GM21423 (cell line): ENCODE measurements around the gene BRD3OS.
"Not testable (repeated sequence)": the region's sequence is repeated elsewhere in the genome, so short reads cannot be mapped to it uniquely, and the experiment has no call there.

ENCODE experiments used
- ATAC-seq: cut with Tn5 transposase; IDR thresholded peaks from one replicate; pipeline ENCODE4 v1.9.1; 2021; ENCODE audit warnings: mild to moderate bottlenecking, moderate library complexity; ENCODE audit not compliant: unreplicated experiment

BRD3OS gene

DNA sequence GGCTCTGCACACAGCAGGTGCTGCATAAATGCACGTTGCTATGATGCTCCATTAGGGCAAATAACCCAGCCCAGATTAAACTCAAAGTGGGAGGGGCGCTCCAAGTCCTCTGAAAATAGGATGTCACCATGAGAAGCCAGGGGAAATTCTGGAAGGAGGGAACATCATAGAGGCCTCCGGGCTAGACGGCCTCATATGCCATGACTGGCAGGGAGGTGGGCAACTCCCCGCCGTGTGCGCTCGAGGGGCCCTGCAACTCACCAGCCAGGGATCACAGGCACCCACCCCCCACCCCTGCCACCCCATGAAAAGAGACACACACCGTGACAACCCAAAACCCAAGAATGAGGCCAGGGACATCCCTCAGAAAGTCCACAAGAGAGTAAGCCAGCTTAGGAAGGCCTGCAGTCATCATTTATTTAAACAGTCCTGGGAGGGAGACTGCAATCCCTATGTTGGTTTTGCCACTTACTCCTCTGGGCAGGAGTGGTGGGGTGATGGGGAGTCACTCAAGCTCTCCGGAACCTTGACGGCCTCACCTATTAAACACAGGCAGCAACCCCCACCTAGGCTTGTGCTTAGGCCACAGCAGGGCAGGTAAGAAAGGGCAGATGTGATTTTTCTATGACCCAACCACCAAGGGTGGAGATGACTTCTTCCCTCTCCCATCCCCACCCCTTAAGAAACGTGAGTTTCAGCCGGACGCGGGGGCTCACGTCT is 37.2 kb upstream of the BRD3OS start:
- ATAC-seq: no peak

DNA sequence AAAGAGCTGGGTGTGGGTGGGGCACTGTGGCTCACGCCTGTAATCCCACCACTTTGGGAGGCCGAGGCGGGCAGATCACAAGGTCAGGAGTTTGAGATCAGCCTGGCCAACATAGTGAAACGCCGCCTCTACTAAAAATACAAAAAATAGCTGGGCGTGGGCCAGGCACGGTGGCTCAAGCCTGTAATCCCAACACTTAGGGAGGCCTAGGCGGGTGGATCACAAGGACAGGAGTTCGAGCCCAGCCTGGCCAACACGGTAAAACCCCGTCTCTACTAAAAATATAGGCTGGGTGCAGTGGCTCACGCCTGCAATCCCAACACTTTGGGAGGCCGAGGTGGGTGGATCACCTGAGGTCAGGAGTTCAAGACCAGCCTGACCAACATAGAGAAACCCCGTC is 36.5 kb upstream of the BRD3OS start:
- not testable (repeated sequence) for ATAC-seq

DNA sequence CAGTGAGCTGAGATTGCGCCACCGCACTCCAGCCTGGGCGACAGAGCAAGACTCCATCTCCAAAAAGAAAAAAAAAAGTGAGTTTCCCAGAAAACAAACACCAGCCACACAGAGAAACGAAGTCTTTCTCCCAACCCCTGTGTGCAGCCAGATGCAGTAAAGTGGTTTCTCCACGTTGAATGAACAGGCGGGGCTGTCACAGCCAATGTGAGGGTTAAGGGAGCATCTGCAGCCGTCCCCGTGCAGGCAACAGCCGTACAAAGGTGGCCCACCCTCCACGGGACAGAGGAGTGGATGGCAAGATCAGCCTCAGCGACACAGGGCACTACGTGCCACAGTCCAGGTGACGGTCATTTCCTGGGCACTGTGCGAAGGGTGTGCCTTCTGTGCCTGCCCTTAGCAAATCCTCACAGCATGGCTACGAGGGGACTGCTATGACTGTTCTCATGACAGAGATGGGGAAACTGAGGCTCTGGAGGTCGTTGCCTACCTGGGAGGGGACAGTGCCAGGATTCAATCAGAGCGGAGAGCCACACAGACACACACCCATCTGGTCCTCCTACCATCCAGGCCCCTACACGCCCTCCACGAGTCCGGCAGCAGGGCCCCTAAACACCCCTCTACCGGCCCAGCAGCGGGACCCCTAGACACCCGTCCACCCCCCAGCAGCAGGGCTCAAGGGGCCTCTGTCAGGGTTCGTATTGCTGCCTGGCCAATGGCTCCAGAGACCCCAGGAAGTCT is 35.5 kb upstream of the BRD3OS start:
- ATAC-seq: no peak

DNA sequence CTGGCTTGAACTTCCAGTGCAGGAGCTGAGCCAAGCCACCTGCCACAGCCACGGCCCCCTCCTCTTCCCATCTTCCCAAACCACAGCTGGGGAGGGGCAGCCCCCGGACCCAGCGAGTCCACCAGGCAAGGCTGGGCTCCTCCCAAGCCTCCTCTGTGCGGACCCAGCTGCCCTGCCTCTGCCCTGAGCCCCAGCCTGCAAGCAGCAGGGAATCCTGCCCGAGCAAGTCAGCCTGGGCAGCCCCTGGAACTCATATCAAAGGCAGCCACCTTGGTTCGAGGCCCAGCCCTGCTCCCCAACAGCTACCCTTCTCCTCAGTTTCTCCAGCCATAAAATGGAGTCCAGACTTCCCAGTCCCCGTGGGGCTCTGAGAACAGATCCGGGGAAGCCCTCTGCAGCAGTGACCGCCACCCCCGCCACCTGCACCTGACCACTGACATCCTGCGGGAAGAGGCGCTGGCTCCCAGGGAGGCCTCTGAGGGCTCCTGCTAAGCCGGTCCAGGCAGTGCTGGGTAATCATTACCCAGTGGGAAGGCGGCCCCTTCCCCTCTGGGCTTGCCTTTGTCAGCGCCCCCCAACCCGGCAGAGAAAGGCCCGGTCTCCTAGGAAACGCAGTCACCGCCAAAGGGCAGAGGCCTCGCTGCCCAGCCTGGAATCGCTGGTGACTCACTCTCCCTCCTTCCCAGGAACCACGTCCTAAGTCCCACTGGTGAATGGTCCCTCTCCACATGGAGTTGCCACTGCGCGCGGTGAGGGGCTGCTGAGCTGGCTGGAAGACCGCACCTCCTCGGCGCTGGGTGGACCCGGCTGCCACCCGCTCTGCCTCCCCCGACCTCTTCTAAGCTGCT is 34.7 kb upstream of the BRD3OS start:
- ATAC-seq: no peak

DNA sequence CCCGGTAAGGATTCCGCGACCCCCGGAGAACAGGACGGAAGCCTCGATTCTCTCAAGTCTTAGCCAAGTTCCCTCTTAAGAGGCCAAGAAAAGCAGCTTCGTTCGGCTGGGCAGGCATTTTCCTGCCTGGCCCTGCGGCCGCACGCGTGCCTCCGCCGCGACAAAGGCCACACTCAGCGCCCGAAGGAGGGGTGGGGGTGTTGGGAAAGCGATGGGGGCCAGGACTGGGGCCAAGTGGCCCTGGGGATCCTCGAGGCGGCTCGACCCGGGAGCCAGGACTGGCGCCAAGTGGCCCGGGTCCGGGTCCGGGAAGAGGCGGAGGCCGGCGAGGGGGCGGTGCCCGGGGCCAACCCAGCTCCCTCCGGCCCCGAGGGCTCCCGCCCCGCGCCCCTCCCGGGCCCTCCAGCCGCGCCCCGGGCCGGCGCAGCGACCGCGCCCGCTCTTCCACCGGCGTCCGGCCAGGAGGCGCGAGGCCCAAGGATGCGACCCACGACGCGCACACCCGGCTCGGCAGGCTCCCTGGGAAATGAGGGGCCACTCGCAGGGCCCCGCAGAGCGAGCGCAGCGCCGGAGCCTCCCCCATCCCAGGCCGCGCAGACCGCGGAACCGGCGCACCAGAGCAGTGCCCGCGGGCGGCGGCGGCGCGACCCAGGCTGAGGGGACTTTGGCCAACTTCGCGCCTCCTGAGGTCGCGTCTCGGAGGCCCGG is 33.9 kb upstream of the BRD3OS start:
- peak; percentile 10 for ATAC-seq

DNA sequence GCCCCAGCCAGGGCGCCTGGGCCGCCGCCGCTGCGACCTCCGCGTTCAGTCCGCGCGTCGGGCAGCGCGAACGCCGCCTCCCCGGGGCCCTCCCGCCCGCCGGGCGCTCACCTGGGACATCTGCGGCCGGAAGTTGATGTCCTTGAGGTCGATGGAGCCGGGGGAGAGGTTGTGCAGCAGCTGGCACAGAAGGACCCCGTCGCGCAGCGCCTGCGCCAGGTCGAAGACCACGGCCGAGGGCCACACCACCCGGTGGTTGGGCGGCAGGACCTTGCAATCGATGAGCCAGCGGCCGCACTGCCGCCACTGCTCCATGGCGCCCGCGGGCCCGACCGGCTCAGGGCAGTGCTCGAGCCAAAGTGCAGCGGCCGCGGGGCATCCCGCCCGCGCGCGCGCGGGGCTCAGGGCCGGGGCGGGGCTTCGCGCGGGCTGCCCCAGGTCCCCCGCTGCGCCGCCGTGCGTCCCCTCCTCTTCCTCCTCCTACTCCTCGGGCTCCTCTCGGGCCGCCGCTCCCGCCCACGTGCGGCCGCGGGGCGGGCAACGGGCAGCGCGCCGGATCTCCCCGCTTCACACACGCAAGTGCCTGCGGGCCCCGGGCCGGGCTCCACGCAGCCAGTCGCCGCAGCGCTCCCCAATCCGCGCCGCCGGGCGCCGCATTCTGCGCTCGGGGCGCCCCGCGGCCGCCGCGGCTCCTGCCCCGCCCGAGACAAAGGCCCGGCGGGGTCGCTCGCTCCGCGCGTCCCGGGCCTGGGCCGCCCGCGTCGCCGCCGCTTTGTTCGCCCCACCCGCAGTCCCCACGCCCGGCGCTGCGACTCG is 33.1 kb upstream of the BRD3OS start, which contains the start of gene VAV2:
Gene VAV2, minus strand, starts transcription at position 361 of the 816 bp plus-strand sequence. Its CDS starts 46 bp downstream, at position 315.
- peak; percentile 41 for ATAC-seq

DNA sequence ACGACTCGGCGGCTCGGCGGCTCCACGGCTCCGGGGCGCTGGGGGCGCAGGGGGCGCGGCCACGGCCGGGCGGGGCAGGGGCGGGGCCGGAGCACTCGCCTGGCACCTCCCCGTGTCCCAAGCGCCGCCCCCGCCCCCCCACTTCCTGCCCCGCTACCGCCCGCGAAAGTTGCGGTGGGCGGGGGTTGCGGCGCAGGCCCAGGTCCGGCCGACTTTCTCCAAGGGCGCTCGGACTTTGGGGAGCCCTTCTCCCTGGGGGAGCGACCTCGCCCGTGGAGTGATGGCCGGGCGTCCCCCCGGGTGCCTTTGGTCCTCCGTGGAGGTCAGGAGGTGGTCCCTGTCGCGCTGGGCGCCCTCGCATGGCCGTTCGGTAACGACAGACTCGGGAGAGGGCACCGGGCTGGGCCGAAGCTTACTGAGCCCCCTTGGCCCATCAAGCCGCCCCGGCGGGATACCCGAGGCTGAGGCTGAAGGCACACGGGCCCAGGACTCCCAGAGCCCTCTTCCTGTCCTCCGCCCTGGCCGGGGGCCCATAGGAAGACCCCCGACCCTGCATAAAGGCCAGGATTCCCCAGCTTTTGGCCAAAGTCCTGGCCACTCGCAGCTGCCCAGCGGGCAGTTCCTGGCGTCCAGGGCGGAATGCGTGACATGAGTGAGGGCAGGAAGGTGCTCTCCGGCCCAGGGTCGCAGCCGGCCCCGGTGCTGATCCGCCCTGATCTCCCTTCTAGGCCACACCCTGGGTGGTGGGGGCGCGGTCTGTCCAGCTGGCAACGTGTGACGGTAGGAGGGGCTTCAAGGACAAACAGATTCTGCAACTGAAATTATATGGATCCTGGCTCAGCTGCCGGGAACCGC is 32.3 kb upstream of the BRD3OS start:
- ATAC-seq: peak; percentile 43

DNA sequence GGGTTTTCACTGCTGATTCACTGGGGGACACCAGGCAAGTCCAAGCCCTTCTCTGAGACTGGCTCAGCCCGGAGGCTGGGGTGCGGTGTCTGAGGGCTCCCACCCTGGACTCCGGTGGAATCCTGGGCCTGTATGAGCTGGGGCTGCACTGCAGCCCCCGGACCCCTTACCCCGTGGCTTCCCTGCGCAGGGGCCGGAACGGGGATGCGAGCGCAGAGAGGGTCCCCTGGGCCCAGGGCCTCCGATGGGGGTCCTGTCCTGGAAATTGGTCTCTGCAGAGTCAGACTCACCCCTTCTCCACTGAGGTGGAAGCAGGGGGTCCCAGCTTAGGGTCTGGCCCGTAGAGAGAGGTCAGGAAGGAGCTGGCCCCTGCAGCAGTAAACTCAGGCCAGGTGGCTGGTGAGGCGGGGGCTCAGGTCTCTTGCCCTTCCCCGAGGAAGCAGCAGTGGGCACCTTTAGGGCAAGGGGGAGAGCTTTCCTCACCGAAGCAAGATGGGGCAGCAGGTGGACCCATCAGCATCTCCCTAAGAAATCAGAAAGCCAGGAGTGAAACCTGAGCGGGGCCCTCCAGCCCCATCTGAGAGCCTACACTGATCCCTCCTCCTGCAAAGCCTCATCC is 31.5 kb upstream of the BRD3OS start:
- no peak for ATAC-seq

DNA sequence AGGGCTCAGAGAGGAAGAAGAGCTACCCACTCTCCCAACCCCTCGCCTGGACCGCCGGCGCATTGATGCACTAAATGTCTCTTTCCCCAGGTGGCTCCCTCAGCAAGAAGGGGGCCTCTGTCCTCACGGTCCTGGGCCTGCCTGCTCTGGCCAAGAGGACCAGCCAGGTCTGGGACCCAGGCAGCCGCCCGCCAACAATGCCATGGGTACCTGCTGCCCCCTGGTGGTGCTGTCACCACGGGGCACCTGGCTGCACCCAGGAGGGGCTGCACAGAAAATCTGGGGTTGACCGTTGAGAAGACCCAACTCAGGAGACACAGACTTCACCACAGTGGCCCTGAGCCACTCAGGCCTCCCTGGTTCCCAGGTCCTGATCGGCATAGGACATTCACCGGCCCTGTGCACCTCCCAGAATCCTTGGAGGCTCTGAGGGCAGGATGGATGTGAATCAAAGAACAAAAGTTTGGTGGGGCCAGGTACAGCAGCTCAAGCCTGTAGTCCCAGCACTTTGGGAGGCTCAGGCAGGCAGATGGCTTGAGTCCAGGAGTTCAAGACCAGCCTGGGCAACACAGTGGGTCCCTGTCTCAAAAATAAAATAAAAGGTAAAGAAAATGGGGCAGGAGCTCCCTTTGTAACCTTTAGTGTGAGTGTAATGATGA is 30.8 kb upstream of the BRD3OS start:
- ATAC-seq: no peak

DNA sequence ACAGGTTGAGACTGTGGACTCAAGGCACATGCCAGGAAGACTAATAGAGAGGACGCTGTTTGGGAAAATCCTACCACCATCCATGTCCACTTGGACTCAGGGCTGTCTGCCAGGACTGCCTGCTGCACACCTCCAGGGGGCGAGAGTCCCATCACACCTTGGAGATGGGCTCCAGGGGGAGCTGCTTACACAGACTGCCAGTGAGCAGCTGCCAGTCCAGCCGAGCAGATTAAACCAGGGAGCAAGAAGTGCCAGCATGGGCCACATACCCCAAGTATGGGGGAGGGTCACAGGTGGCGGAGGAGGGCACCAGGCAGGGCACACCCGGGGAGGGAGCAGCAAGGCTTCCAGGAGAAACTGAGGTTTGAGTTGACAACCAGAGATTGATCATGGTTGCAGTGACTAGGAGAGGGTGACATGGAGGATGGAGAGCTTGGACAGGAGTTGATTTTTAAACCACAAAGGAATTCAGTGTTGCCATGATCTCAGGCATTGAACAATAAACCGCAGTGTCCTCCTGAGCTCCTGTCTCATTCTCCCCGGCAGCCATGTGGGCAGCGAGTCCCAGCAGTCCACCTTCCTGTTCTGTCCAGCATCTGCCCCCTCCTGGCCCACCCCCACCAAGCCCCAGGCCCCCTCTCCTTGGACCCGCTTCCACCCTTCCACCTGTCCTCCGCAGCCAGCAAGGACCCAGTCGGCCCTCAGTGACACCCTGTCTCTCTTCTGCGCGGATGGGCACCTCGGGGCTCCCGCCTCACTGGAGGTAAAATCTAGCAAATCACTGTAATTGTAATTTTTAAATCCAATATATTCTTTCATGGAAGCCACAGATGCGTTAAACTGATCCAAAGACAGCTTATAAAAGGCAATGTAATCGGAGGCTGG is 30.0 kb upstream of the BRD3OS start:
- ATAC-seq: no peak

DNA sequence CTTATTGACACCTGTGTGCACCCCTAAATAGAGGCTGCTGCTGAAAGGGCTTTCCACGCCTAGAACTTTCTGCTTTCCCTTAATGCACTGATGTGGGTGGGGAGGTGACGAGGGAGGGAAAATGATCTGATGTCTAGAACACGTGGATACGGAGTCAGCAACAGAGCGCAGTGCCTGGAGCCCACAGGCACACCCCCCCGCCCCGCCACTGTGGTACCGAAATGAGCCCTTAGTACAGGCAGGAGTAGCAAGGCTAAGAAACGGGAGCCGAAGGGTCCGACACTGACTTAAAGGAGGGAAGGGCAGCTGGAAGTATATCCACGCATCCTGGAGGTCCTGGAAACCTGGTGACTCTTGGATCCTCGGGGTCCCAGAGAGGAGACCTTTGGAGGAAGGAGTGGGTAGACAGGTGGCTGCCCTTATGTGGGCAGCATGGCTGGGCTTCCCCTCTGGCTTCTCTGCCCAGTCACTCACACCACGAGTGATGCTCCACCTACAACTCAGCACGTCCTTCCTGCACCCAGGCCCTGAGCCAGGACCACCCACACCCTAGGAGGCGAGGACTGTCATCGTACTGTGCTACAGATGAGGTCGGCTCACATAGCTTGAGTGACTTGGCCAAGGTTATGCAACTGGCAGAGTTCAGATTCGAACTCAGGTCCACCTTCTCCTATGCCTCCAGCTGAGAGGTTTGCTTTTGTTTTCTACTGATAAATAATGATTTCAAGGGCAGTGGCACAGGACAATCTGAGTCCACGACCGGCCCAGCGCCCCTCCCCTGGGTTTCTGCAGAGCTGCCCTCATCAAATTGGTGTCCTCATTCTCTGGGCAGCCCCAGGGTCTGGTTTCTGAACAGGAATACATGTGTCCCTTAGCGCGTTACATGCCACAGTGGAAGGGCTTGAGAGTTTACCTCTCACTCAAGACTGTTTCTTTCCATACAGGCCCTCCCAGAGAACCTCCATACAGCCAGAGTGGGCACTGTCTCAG is 28.5 kb upstream of the BRD3OS start:
- no peak for ATAC-seq

DNA sequence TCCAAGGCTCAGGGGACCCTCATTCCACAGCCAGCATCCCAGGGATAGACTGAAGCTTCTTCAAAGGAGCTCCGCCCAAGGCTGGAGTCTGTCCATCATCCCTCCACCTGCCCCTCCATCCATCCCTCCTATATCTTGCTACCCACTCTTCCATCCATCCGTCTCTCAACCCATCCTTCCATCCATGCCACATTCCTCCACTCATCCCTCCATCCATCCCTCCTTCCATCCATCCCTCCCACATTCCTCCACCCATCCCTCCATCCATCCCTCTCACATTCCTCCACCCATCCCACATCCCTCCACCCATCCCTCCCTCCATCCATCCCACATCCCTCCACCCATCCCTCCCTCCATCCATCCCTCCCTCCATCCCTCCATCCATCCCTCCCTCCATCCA is 27.7 kb upstream of the BRD3OS start:
- ATAC-seq: no peak

DNA sequence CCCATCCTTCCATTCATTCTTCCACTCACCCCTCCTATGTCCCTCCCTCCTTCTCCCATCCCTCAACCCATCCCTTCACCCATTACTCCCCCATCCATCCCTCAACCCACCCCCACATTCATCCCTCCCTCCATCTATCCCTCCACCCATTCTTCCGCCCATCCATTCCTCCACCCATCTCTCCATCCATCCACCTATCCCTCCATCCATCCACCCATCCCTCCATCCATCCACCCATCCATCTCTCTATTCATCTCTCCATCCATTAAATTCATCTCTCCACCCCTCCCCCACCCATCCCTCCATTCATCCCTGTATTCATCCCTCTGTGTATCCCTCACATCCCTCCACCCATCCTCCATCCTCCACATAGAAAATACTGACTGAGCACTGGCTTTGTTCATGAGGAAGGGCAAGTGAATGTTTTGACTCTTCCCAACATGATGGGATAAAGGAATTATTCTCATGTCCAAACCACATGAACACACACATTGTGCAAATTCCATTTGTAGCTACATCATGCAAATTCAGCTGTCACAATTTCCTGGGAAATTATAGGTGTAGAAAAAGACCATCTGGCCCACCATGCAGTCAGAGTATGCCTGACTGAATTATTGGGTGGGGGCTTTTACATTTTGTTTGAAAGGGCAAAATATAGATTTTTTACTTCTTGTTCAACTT is 26.2 kb upstream of the BRD3OS start:
- no peak for ATAC-seq

DNA sequence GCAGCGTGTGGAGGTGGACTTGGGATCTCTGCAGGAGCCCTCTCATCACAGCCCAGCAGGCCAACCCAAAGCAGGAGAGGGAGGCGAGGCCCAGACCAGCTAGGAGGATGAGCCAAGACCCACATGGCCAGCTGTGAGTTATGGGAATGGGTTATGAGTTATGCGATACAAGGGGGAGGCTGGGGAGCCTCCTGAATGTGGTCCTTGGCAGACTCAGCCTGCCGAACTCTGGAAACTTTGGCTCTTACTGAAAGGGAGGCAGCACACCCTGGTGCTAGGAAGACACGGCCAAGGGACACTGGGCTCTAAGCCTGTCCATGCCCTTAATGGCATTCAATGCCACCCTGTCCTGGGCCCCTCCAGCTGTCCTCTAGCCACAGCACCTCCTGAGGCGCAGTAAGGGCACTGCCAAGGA is 25.4 kb upstream of the BRD3OS start:
- ATAC-seq: no peak

DNA sequence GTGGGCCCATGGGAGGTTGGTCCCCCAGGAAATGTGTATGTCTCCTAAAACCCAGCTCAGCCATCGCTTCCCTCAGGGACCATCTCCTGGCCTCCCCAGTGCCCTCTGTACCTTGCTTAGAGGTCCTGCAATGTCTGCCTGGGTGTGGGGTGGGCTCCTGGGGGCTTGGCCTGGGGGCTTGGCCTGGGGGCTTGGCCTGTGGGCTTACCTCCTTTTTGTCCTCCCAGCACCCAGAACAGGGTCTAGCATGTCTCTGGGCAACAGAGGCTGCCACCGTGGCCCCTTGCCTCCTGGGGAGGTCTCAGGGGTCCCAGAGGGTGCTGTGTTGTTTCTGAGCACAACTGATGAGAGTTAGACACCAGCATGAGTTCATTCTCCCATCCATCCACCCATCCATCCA is 22.5 kb upstream of the BRD3OS start:
- no peak for ATAC-seq
